GM19239 (cell line): ENCODE results near the gene GABRQ.

Experiments
- DNase-seq: peaks from one replicate; pipeline ENCODE4 v3.0.0; 2011; ENCODE audit warnings: low spot score; ENCODE audit not compliant: insufficient read length
- FAIRE-seq: peaks from 2 replicates; lab custom pipeline; 2011; peaks lifted over from hg19 to GRCh38; lab: Jason Lieb, UNC

GABRQ gene

GRCh38 chrX:152637649-152638442, at the start of gene GABRQ:
TSS of gene GABRQ (plus strand) at chrX:152637895. CDS start at chrX:152638203, 308 bp downstream.
- DNase-seq, result no peak
- no peak for FAIRE-seq

DNA sequence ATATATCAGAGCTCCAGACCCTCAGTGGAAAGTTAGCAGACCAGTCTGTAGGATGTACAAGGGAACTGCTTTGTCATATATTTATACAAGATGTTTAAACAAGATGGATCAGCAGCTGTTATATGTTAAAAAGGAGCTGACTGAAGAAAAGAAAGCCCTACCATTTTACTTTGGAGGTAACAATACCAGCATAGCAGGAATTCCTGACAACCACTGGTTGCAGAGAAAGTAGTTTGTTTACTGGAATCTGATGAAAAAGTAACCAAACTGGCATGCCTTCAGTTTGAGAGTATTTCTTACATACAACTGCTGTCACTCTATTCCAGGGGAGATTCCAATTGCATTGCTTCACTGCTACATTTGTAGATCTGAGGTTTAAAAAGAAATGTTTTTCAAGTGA, 49.5 kb upstream of the GABRQ start:
- FAIRE-seq, result no peak
- no peak for DNase-seq

GRCh38 chrX:152600853-152601633, 36.7 kb upstream of the GABRQ start:
- no peak for DNase-seq
- FAIRE-seq, result no peak

DNA sequence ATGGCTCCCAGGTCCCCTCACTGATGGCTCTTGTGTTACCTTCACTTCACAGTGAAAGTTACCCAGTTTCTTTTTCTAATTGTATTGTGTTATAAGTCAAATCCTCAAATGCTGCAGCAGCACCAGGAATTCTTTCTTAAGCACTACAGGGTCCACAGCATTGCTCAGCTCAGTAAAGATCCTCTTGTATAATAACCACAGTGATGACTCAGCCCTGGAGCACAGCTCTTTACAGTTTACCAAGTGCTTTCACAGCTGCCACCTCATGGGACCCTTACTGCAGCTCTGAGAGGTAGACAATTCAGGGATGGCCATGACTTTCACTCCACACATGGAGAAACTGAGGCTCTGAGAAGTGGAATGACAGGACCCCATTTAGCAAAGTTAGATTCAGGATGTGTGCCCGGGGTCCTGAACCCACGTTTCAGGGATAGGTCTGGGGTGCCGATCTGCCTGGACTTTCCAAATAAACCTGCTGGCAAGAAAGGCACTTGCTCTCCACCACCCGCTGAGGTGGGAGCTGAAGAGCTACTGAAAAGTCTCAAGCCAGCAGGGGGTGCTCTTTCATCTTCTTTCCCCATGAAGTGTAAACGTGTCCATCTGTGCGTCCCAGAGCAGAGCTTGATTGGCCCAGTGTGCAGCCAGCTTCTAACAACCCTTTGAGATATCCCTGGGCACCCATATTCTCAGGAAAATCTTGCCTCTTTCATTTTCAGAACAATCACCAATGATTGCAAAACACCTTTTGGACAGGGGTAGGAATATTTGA, 35.7 kb upstream of the GABRQ start:
- no peak for FAIRE-seq
- no peak for DNase-seq

DNA sequence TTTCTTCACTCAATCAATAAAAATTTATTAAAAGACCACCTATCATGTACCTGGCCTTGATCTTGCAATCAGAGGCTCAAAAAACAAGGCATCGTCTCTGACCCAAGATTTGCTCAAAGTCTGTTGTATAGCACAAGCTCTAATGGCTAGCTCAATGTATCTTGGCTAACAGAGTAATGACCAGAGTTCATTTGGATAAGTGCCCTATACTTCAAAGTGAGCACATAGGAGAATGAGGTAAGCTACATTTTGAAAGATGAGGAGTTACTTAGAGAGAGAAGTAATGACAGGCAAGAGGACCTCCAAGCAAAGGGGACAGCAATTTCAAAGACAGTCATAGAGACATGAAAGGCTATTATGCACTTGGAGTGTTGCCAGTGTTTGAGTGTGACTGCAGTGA, 22.9 kb upstream of the GABRQ start:
- DNase-seq, result no peak
- no peak for FAIRE-seq

- FAIRE-seq, result no peak
- DNase-seq, result no peak
These were observed 17.8 kb upstream of the GABRQ start for GRCh38 chrX:152619897-152620296.

GRCh38 chrX:152632445-152633097, 5.1 kb upstream of the GABRQ start:
- DNase-seq (no peak), FAIRE-seq (peak; percentile 80)

DNA sequence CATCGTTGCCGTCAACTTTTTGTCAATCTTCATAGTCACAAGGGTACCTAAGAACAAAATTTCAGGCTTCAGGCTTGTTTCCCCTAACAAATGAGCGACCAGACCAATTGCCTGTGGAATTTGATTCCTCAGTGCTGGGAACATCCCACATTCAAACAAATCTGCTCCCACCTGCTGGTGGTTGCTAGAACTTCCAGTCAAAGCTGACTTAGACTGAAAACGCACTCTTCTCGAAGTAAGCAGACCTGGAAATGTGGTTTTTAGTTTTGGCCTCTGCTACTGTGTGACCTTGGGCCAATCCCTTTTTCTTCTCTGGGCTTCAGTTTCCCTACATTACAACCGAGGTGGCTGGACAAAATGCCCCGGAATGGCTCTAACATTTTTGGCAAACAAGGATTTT, 1.8 kb upstream of the GABRQ start:
- FAIRE-seq, result peak; percentile 40
- DNase-seq, result no peak

DNA sequence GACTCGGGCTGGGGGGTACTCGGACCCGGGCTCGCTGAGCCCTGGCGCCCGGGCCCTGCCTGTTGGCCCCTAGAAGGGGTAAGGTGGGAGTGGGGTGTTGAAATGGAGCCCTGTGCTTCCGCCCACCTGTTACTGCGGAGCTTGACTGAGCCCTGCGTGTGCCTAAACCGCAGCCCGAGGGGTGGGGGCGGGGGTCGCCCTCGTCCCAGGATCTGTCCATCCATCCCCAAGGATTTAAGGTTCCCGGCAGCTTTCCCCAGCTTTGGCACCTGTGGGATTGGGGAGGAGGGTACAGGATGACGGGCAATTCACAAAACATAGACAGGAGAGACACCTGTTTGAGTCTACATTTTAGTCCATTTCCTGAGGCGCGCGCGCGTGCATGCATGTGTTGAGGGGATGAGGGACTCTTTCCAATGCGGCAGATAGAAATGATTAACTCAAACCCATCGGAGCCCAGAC, 779 bp downstream of the GABRQ start:
- FAIRE-seq (peak; percentile 53), DNase-seq (no peak)

- DNase-seq, result no peak
- FAIRE-seq, result no peak
These were observed 1.7 kb downstream of the GABRQ start for GRCh38 chrX:152639426-152639825.

- no peak for FAIRE-seq
- no peak for DNase-seq
These were observed 2.5 kb downstream of the GABRQ start for GRCh38 chrX:152640034-152640818.

DNA sequence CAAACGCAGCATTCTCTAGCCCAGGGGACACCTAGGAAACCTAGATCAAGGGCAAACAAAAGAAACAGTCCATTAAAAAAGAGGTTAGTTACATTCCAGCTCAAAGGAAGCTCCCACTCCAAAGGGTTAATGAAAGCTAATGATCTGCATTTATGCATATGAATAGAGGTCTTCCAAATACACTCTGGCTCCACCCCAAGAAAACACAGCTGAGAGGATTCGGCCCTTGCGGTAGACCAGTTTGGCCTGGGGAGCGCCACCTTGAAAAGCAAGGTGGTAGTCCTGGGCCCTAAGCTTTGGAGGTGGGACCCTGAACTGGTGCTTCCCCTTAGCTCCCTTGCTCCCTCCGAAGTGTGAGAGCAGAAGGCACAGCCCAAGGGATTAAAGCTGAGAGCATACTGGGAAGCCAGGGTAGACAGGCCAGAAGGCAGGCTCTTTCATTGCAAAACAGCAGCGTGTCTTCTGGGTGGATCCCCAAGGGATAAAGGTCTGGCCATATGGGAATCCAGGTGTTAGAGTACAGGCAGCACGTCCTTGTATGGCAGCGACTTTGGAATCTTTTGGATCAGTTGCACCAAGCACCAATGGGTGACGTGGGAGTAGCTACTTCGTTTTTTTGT, 3.7 kb downstream of the GABRQ start:
- DNase-seq (no peak), FAIRE-seq (no peak)

DNA sequence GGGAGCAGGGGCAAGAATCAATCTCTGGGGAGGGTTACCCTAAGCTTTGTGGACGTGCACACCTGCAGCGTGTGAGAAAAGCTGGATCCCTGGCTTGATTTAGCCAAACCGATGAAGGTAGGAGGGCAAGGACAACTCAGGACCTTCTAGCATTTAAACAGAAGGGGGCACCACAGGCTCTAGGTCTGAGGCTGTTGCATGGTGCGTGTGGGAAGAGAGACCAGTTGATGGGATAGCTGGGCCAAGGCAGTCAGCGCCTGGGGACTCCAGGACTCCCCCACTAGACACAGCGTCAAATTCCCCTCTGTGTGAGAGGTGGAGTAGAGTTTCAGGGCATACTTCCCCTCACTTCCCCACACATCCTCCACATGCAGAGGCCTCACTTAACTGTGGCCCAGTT, 4.3 kb downstream of the GABRQ start:
- no peak for DNase-seq
- no peak for FAIRE-seq

DNA sequence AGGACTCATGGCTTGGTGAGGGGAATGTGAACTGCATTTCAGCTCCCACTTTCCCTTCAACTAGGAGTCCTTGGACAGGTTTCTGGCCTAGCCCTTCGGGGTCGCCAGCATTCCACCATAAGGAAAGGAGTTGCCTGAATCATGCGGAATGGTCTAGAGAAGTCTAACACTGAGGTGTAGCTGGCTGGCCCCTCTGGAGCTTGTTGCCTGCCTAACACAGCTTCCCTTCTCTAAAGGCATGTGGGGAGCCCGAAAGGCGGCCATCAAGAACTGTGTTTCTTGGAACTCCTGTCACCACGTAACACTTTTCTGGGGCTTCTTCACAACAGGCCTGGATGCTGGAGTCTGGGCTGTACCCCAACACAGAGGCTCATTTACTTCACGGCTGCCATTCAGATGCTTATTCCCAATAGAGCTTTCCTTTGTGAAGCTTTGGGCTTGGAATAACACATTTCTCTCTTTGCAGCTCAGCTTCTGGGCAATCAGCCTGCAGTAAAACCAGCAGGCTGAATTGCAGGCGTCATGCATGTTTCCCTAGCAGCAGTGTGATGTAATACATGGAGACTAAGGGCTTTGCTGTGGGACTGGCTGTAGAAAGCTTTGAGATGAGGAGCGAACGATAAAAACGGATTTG, 5.4 kb downstream of the GABRQ start:
- DNase-seq, result no peak
- no peak for FAIRE-seq

- DNase-seq (no peak), FAIRE-seq (no peak)
These were observed 9.3 kb downstream of the GABRQ start for GRCh38 chrX:152646961-152647360.

DNA sequence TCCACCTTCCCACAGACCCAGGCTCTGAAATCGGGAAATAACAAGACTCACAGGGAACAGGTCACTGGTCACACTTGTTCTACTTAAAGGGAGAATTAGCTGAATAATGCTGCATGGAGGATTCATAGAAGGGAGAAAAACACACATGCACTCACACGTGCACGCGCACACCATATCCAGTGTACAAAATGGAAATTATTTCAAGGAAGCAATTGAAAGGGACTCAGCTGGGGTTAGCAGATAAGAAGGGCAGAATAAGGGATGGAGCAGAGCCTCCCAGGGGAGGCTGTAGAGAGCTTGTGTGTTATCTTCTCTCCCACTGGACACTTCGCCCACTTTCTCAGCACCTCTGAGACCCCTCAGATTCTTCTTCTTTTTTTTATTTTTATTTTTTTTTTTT, 10.3 kb downstream of the GABRQ start:
- FAIRE-seq, result no peak
- no peak for DNase-seq

- DNase-seq, result no peak
- FAIRE-seq, result no peak
These were observed 14.4 kb downstream of the GABRQ start for GRCh38 chrX:152652060-152652459.

- no peak for DNase-seq
- no peak for FAIRE-seq
These were observed 14.8 kb downstream of the GABRQ start for GRCh38 chrX:152652467-152652866.

GRCh38 chrX:152656087-152656486, 18.4 kb downstream of the GABRQ start:
- DNase-seq (no peak), FAIRE-seq (no peak)
